HuH-7.5 (cell line): ENCODE measurements around the gene CELF4.

Experiments used
- DNase-seq: peaks from one replicate; pipeline ENCODE4 v3.0.0; 2011; ENCODE audit warnings: low spot score

CELF4 gene

GRCh38 chr18:37565101-37565976, at the start of gene CELF4:
Gene CELF4 (minus strand): TSS chr18:37565798.
- DNase-seq = no peak

GRCh38 chr18:37613253-37613565, 47.6 kb upstream of the CELF4 start:
- DNase-seq = no peak

GRCh38 chr18:37612524-37613252, 47.1 kb upstream of the CELF4 start:
- DNase-seq = no peak

GRCh38 chr18:37611614-37612279, 46.1 kb upstream of the CELF4 start:
- DNase-seq = no peak

GRCh38 chr18:37608876-37609275, 43.3 kb upstream of the CELF4 start:
- DNase-seq = no peak

- no peak for DNase-seq
Observed at GRCh38 chr18:37607281-37607680, 41.7 kb upstream of the CELF4 start.

GRCh38 chr18:37604032-37604431, 38.4 kb upstream of the CELF4 start:
- DNase-seq = no peak

GRCh38 chr18:37598966-37599896, 33.6 kb upstream of the CELF4 start:
- DNase-seq = no peak

GRCh38 chr18:37598396-37598795, 32.8 kb upstream of the CELF4 start:
- no peak for DNase-seq

- DNase-seq = no peak
Observed at GRCh38 chr18:37590346-37590745, 24.7 kb upstream of the CELF4 start.

- DNase-seq = no peak
Observed at GRCh38 chr18:37588289-37588688, 22.7 kb upstream of the CELF4 start.

- no peak for DNase-seq
Observed at GRCh38 chr18:37586656-37587225, 21.1 kb upstream of the CELF4 start.

GRCh38 chr18:37584952-37585695, 19.5 kb upstream of the CELF4 start:
- DNase-seq = no peak

GRCh38 chr18:37584217-37584616, 18.6 kb upstream of the CELF4 start:
- no peak for DNase-seq

GRCh38 chr18:37582261-37582660, 16.7 kb upstream of the CELF4 start:
- no peak for DNase-seq

GRCh38 chr18:37578886-37579513, 13.4 kb upstream of the CELF4 start:
- no peak for DNase-seq

GRCh38 chr18:37578182-37578678, 12.6 kb upstream of the CELF4 start:
- DNase-seq = no peak

- DNase-seq = no peak
Observed at GRCh38 chr18:37577051-37577611, 11.5 kb upstream of the CELF4 start.

GRCh38 chr18:37575646-37576045, 10.0 kb upstream of the CELF4 start:
- no peak for DNase-seq

- DNase-seq = no peak
Observed at GRCh38 chr18:37574113-37574512, 8.5 kb upstream of the CELF4 start.
